Measurements from ENCODE around the gene TRPM2.

The TRPM2 gene

GRCh38 chr21:44437371-44437695, 83.9 kb downstream of the TRPM2 start:
- no peak overlapping the region for H3K4me3 ChIP-seq
- H3K27ac ChIP-seq = no peak overlapping the region
- no peak for TF ChIP-seq CTCF (IDR thresholded peaks at IDR 0.05)
- no peak for DNase-seq (ENCODE audit: low spot score)

GRCh38 chr21:44437696-44438431, 84.4 kb downstream of the TRPM2 start:
- Histone ChIP-seq H3K4me3 (no peak overlapping the region), H3K27ac (no peak overlapping the region)
- TF ChIP-seq CTCF (IDR thresholded peaks at IDR 0.05) = no peak
- DNase-seq (ENCODE audit: low spot score) = no peak

GRCh38 chr21:44438531-44439210, 85.2 kb downstream of the TRPM2 start:
- no peak for TF ChIP-seq CTCF (IDR thresholded peaks at IDR 0.05)
- Histone ChIP-seq H3K27ac (no peak overlapping the region), H3K4me3 (peak overlapping the region; percentile 65)
- DNase-seq (ENCODE audit: low spot score) = no peak

- H3K4me3 ChIP-seq = peak overlapping the region; percentile 65
- no peak for TF ChIP-seq CTCF (IDR thresholded peaks at IDR 0.05)
- H3K27ac ChIP-seq = no peak overlapping the region
- no peak for DNase-seq (ENCODE audit: low spot score)
Measured at GRCh38 chr21:44439211-44439600, 85.8 kb downstream of the TRPM2 start.

- no peak for DNase-seq (ENCODE audit: low spot score)
- no peak overlapping the region for H3K4me3 ChIP-seq
- H3K27ac ChIP-seq = no peak overlapping the region
- TF ChIP-seq CTCF (IDR thresholded peaks at IDR 0.05) = no peak
Measured at GRCh38 chr21:44440241-44441040, 87.0 kb downstream of the TRPM2 start.

- no peak overlapping the region for H3K4me3 ChIP-seq
- no peak overlapping the region for H3K27ac ChIP-seq
- no peak for DNase-seq (ENCODE audit: low spot score)
- TF ChIP-seq CTCF (IDR thresholded peaks at IDR 0.05) = no peak
Measured at GRCh38 chr21:44441041-44441400, 87.6 kb downstream of the TRPM2 start.

All from coronary artery (tissue), 2 donors.